ENCODE results near the gene GALM.
"Not testable (repeated sequence)": the region's sequence is repeated elsewhere in the genome, so short reads cannot be mapped to it uniquely, and the experiment has no call there.

The GALM gene

DNA sequence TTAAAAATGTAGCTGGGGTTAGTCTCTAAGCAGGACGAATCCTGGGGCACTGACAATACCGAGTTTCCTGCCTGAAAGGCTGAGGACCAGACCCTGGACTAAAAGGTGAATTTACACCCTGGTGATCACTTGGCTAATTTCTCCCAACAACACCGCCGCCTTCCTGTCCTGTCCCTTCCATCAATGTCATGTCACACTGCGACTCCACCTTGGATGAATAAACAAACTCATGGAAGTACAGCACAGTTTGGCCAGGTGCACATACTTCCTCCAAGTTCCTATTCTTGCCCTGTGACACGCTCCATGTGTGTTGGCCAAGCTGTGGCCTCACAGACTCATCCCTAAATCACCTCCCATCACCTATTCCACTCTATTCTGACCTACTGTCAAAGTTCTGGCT lies 15.9 kb upstream of the GALM start:
- DNase-seq = no peak

DNA sequence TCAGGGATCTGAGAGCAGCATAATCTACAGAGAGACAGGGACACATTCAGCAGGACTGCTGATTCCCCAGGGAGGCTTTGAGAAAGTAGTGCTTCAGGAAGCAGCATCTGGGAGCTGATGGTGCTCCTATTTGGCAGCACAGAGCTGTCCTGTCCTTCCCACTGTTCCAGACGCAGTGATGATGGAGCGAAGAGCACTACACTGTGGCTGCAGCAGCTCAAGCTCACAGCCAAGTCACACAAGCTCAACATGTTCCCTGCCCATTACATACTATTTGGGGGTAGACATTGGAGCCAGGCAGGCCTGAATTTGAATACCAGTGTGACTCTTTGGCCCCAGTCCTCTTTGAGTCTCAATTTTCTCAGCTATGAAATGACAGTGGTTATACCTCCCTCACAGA lies 15.2 kb upstream of the GALM start:
- no peak for DNase-seq

DNA sequence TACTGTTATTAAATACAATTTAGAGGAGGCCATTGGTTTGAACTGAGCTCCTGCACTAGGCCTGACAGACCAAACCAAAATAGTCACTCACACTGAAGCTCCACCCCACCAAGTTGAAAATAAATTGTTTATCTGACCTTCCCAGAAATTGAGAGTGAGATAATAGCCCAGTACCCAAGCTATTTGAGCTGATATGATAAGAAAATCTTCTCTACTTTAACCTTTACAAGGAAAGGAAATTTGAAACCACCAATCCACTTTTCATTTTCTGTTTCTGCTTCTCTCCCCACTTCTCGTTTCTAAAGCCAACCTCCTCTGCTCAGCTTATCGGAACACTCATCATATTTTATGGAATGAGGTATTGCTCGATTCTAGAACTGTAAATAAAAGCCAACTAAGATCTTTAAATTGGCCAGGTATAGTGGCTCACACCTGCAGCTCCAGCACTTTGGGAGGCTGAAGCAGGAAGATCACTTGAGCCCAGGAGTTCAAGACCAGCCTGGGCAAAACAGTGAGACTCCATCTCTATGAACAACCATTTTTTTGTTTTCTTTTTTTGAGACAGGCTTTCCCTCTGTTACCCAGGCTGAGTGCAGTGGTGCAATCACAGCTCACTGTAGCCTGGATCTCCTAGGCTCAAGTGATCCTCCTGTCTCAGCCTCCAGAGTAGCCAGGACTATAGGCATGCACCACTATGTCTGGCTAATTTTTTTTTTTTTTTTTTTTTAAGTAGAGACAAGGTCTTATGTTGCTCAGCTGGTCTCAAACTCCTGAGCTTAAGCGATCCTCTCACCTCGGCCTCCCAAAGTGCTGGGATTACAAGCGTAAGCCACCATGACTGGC lies 13.3 kb upstream of the GALM start:
- no peak for DNase-seq

DNA sequence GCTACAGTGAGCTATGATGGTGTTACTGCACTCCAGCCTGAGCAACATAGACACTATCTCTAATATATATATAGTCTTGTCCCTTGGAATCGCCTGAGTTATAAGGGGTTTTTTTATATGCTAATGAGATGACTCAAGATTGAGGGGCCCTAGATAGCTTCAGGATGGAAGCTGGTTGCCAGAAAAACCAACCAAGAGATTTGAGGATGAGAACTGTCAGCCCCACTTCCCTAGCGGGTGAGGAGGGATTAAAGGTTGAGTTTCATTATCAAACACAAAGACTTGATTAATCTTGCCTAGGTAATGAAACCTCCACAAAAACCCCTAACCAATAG lies 12.6 kb upstream of the GALM start:
- DNase-seq = no peak

DNA sequence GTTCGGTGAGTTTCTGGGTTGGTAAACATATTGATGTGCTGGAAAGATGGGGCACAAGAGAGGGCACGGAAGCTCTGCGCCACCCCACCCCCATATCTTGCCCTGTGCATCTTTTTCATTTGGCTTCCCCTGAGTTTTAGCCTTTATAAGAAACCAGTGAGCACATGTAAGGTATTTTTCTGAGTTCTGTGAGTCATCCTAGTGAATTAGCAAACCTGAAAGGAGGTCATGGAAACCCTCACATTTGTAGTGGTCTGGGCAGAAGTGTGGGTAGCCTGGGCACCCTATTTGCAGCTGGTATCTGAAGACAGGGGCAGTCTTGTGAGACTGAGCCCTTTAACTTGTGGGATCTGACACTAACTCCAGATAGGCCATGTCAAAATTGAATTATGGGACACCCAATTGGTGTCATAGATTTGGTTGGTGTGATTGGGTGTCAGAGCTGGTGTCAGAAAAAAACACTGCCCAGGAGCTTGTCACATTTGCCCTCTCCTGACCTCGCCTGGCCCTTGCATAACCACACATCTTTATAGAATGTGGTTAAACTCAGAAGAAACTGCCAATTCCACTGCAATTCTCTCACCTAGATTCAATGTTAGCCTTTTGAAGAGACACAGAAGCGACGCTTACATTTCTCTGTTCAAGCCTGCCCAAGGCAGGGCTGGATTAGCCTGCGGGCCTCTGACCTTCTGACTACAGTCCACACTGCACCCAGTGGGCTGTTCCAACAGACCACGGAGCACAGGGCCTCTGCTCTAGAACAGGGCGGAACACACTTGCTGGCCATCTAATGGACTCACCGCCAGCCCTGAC lies 12.0 kb upstream of the GALM start:
- no peak for DNase-seq

DNA sequence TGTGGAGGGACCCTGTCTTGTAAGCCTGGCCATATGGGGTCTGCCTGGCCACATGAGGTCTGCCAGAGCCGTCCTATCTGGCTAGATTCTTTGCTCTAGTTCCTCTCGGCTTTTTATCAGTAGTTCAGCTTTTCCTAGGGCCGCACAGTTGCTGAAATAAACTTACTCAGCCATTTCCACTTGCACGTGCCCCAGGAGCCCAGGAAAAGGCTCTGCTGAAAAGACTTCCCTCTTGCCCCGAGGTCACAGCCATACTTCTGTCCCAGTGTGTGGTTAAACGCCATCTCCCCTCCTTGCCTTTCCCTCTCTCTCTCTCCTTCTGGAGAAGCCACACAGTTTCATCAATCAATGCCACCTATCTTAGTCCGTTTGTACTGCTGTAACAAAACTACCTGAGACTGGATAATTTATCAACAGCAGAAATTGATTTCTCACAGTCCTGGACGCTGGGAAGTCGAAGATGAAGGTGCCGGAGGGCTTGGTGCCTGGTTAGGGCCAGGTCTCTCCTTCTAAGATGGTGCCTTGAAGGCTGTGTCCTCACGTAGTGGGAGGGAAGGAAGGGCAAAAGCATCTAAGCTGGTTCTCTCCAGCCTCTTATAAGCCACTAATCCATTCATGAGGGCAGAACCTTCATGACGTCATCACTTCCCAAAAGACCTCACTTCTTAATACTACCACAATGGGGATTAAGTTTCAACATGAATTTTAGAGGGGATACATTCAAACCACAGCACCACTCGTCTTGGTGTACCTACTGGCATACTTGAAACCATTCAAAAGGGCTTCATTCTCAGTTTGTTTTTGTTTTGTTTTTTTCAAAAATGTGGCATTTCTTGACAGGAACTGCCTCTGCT lies 11.2 kb upstream of the GALM start:
- no peak for DNase-seq

DNA sequence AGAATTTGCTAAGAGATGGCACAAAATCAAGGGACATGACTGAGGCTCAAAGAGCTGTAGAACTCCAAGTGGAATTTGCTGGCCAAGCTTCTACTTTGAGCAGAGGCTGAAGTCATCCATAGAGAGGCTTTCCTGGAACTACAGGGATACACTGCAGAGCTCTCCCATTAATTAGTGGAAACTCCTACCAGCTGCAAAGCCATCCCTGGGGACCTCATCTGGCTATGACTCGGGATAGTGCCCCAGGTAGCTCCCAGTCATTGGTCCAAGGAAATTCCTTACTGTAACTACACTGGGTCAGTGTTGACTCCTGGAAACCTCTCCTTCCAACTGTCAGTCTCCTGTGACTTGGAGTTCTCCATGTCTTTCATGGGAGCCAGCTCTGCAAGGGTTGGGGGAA lies 10.5 kb upstream of the GALM start:
- DNase-seq = no peak

DNA sequence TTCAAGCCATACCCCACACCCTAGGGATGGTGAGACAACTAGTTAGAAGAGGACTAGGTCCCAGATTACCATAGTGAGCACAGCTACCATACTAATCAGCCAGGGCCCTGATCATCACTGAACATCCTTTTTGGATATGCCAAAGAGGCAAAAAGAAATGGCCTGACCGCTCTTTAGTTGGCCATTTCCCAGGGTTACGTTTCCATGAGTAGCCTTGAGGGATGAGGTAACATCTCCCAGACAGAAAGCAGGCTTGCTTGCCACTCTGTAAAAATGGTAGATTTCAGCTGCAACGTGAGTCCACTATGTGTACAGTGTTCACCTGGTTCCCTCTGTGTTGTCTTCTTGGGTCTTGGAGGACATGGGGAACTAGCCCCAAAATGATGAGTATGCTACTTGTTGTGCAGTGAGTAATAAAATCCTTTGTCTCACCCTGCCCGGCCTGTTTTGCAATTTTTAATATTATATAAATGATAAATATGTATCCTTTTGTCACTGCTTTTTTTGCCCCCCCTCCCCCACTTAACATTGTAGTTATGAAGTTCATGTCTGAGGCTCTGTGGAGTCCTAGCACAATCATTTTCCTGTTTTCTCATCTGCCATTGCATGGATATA lies 8.9 kb upstream of the GALM start:
- DNase-seq = no peak

DNA sequence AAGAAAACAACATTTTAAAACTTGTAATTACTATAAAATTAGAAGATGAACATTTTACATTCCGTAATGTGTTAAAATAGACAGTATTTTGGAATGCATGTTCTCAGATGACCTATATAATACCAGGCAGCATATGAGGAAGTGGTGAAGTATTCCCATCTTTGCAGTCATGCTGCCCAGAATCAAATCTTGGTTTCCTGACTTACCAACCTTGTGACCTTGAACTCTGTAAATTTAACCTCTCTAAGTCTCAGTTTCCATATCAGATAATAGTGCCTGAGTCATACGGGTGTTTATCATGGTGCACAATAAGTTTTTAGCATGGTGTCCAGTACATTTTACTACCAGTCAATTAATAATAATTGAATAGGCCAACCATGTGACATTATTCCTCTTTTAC lies 7.3 kb upstream of the GALM start:
- no peak for DNase-seq

DNA sequence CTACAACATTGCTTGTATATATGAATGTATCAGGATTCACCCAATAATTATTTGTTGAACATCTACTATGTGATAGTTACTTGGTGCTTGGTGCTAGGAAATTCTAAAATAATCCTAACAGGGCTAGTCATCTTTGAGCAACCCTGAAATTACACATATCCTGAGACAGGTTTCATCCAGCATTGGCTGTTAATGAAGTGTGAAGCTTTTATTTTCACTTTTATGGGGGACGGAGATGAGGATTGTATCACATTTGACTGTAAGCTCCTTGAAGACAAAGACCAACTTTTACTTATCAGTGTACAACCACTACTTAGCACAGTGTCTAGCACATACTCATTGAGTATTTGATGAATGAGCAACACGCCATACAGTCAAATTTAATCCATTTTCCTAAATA lies 6.8 kb upstream of the GALM start:
- DNase-seq = no peak

DNA sequence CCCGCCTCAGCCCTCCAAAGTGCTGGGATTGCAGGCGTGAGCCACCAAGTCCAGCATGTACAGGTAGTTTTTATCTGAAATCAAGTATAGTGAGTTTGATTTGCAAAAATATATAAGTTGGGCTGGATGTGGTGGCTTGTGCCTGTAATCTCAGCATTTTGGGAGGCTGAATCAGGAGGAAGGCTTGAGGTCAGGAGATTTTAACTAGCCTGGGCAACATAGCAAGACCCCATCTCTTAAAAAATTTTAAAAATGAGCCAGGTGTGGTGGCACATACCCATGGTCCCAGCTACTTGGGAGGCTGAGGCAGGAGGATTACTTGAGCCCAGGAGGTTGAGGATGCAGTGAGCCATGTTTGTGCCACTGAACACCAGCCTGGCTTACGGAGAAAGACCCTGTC lies 5.6 kb upstream of the GALM start:
- DNase-seq = no peak

DNA sequence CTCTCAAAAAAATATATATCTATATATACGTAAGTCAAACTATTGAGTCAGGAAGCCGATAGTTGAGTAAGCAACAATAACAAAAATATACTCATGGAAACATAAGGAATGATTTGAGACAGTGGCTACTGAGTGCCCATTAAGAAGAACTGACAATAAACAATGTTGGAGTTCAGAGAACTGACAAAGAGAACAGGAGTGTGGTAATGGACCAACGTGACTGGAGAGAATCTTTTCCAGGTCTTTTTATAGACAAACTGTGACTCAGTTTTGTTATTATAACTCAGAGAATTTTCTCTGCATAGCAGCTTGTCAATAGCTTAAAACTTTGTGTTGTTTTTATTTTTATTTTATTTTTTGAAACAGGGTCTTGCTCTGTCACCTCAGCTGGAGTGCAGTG lies 4.6 kb upstream of the GALM start:
- no peak for DNase-seq

DNA sequence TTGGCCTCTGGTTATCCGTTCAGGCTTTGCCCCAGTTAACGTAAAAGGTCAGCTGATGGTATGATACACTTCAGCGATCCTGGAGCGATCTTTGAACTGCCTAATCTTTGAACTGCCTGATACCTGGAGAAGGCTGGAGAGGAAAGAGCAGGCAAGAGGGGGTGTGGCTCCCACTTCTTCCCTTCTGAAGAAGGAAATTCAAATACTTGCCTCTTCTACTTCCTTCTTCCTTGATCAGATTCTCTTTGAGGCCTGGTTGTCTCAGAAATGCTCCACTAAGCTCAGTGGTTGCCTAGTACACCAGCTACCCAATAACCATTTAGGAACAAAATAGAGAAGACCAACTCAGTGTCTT lies 619 bp downstream of the GALM start:
- DNase-seq = no peak

DNA sequence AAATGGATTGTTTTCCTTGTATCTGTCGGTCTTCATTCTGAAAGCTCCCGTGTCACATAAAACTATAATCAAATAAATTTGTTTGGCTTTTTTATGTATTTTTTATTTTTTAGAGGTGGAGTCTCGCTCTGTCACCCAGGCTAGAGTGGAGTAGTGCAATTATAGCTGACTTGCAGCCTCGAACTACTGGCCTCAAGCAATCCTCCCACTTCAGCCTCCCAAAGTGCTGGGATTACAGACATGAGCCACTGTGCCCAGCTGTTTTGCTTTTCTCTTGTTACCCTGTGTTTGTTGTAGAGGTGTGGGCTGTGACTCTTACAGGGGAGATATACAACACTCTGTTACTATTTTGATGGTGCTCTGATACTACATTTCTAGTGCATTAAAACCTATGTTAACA lies 2.2 kb downstream of the GALM start:
- no peak for DNase-seq

DNA sequence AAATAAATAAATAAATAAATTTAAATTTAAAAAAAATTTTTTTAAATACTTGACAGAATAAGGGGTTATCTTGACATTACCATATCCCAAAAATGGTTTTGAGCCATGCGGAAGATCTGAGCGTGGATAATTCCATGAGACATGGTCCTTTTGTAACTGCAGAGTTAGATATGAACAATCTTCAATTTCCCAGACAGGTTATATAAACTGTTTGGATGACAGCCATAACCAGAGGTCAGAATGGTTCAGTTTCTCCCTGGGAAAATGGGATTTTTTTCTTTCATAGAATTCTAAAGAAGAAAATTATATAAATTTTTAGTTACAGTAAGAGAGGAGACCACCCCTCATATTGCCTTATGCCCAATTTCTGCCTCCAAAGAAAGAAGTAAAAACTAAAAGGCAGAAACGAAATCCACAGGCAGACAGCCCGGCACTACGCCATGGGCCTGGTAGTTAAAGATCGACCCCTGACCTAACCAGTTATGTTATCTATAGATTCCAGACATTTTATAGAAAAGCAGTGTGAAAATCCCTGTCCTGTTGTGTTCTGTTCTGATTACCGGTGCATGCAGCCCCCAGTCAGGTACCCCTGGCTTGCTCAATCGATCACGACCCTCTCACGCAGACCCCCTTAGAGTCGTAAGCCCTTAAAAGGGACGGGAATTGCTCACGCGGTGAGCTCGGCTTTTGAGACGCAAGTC lies 3.0 kb downstream of the GALM start:
- DNase-seq = no peak

DNA sequence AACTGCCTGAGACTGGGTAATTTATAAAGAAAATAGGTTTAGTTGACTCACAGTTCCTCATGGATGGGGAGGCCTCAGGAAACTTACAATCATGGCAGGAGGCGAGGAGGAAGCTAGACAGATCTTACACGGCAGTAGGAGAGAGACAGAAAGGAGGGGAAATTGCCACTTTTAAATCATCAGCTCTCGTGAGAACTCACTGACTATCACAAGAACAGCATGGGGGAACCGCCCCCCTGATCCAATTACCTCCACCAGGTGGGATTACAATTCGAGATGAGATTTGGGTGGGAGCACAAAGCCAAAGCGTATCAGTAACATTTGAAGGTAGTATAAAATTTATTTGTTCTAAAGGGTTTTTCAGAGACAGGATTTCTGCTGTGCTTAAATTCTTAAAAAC lies 5.4 kb downstream of the GALM start:
- no peak for DNase-seq

DNA sequence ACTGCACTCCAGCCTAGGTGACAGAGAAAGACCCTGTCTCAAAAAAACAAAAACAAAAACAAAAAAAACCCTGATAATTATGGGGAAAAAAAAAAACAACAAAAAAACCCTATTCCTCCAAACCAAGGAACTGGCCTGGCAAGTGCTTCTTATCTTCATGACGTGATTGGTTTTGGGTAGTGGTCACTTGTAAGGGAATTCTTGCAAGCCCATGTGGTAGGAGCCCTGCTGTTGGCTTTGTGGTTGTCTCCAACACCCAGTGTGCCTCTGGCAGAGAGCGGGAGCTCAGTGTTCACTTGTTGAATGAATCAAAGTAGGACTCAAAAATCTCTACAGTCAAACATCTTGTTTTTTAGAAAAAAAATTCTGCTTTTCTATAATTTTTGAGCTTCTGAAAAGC lies 6.0 kb downstream of the GALM start:
- no peak for DNase-seq

DNA sequence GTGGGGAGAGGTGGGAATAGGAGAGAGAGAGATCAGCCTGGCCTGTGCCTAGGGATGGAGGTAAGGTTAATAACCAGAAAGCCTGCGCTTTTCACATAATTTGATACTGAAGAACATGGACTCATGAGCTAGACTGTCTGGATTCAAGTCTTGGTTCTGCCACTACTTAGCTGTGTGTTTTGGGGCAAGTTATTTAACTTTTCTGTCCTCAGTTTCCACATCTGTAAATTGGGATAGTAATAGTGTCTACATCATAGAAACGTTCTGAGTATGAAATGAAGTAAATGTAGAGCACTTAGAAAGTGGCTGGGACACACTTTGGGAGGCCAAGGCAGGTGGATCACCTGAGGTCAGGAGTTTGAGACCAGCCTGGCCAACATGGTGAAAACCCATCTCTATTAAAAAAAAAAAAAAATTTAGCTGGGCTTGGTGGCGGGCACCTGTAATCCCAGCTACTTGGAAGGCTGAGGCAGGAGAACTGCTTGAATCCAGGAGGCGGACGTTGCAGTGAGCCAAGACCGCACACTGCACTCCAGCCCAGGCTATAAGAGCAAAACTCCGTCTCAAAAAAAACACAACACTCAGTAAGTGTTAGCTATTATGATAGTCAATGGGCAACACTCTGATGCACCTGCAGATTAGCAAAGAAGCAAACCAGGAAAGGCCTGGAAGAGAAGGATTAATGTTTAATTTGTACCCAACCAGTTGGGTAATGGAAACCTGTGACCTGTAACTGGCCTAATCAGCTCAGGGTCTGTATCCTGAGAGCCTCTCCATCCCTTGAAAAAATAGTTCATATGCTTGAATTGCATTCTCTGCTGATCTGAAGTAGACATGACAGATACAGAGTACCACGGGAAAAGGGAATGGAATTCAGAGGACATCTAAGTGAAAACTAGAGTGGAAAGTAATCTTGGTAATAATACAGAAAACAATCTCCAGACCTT lies 6.8 kb downstream of the GALM start:
- no peak for DNase-seq

DNA sequence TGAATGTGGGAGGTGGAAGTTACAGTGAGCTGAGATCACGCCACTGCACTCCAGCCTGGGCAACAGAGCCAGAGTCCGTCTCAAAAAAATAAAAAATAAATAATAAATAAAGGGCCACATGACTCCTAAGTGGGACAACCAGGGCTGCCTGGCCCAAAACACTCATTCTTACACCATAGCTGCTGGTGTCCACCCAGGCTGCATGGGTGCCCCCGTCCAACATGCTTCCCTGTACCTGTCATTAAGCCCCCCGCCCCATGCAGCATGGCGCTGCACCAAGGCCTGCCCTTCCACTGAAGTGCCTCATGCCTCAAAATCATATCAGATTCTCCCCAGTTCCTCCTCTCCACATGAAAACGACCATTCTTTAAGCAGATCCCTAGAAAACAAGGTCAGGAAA lies 10.8 kb downstream of the GALM start:
- no peak for DNase-seq

DNA sequence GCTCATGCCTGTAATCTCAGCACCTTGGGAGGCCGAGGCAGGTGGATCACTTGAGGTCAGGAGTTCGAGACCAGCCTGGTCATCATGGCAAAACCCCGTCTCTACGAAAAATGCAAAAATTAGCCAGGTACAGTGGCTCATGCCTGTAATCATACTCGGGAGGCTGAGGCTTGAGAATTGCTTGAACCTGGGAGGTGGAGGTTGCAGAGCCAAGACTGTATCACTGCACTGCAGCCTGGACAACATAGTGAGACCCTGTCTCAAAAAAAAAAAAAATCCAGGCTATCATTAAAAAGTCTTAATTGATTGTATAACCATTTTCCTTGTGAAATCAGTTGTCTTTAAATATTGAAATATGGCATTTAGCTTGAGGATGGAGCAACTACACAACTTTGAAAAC lies 15.0 kb downstream of the GALM start:
- DNase-seq = not testable (repeated sequence)

DNA sequence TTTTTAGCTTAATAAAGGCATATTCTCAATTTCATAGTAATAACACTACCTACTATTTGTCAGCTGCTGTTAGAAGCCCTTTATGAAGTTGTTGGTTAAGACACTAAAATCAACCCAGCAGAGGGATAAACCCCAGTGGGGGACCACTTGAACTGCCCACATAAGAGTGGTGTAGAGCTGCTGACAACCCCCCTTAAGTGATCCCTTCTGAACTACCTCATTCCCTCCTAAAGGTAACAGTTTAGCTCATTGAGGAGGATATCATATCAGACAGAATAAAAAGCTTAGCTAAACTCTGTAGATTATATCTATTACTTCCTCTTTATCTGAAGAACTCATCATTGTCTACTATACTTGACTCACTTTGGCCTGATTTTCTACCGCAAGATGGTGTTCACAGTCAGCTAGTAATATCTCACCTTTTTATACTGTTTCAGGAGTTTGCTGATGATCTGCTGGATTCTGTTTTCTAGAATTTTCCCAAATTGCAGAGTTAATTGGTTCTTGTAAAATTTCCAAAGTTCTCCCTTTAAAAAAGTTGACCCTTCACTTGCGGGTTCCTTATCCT lies 16.2 kb downstream of the GALM start:
- DNase-seq = no peak
